Calu3 (cell line): ENCODE results near the gene LAMA2. TPM values are rescaled to one million over a fixed set of nuclear protein-coding genes. Genes with fewer than 3 reads are reported as not detected.
A peak's percentile ranks its signal among the peaks of the same experiment; 100 is the strongest.

Experiments used
- BruUV-seq: library from RNA; stranded (reverse); fragments of 400-500 nt; replicated peaks from 2 replicates; lab custom pipeline; 2021; lab: Mats Ljungman, UMichigan
- CTCF ChIA-PET: fragments of 300-600 bp; sonication (Branson Sonifier 250); formaldehyde crosslinking; loops from one replicate; lab custom pipeline; 2022; ENCODE audit warnings: antibody characterized with exemption; lab: Charles Lee
- DNase-seq: peaks from one replicate; pipeline ENCODE4 v3.0.0; 2022
- H3K27ac Mint-ChIP-seq: one replicate; pipeline ENCODE4 v1.8.0; 2022; ENCODE audit warnings: mixed read lengths; ENCODE audit not compliant: unreplicated experiment
- H3K27me3 Mint-ChIP-seq: one replicate; pipeline ENCODE4 v1.8.0; 2022; ENCODE audit warnings: mixed read lengths; ENCODE audit not compliant: unreplicated experiment
- H3K36me3 Mint-ChIP-seq: one replicate; pipeline ENCODE4 v1.8.0; 2022; ENCODE audit warnings: mild to moderate bottlenecking, moderate library complexity, mixed read lengths; ENCODE audit not compliant: insufficient read depth, unreplicated experiment
- H3K4me1 Mint-ChIP-seq: one replicate; pipeline ENCODE4 v1.8.0; 2022; ENCODE audit warnings: mild to moderate bottlenecking, low read depth, mixed read lengths; ENCODE audit not compliant: unreplicated experiment
- H3K4me3 Mint-ChIP-seq: one replicate; pipeline ENCODE4 v1.8.0; 2022; ENCODE audit warnings: mild to moderate bottlenecking, low read depth, moderate library complexity, mixed read lengths; ENCODE audit not compliant: unreplicated experiment
- H3K9me3 Mint-ChIP-seq: one replicate; pipeline ENCODE4 v1.8.0; 2022; ENCODE audit warnings: low read depth, mixed read lengths; ENCODE audit not compliant: unreplicated experiment
- intact Hi-C: fragments of 100-400 bp; cut with micrococcal nuclease; formaldehyde crosslinking; loops from one replicate; pipeline ENCODE4 v1.10.0; 2022; ENCODE audit not compliant: unreplicated experiment
- total RNA-seq: library from RNA; stranded (reverse); gene quantifications from 2 replicates; pipeline ENCODE4 v1.2.3, GENCODE V29; 2022
- TF ChIP-seq, protein P1 (sequence below): fragments of 200-600 bp; IDR thresholded peaks from one replicate; pipeline ENCODE4 v1.8.0; 2022; ENCODE audit warnings: antibody characterized with exemption; ENCODE audit not compliant: unreplicated experiment

The LAMA2 gene
- total RNA-seq, 1 experiment from 2014 or later, result 0.80 TPM

GRCh38 chr6:129493354-129493902, 610.5 kb downstream of the LAMA2 start:
- TF ChIP-seq, protein P1, sequence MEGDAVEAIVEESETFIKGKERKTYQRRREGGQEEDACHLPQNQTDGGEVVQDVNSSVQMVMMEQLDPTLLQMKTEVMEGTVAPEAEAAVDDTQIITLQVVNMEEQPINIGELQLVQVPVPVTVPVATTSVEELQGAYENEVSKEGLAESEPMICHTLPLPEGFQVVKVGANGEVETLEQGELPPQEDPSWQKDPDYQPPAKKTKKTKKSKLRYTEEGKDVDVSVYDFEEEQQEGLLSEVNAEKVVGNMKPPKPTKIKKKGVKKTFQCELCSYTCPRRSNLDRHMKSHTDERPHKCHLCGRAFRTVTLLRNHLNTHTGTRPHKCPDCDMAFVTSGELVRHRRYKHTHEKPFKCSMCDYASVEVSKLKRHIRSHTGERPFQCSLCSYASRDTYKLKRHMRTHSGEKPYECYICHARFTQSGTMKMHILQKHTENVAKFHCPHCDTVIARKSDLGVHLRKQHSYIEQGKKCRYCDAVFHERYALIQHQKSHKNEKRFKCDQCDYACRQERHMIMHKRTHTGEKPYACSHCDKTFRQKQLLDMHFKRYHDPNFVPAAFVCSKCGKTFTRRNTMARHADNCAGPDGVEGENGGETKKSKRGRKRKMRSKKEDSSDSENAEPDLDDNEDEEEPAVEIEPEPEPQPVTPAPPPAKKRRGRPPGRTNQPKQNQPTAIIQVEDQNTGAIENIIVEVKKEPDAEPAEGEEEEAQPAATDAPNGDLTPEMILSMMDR, result no peak
- H3K4me1 Mint-ChIP-seq, result peaks cover 70% of the 10 kb centered on the region
- CTCF ChIA-PET, result no interaction called here
- peaks cover 35% of the 10 kb centered on the region for H3K36me3 Mint-ChIP-seq
- no peaks in the 10 kb centered on the region for H3K9me3 Mint-ChIP-seq
- no peak for DNase-seq
- peak overlapping the region; percentile 94 for H3K27ac Mint-ChIP-seq
- no TSS peak for BruUV-seq
- no peak overlapping the region for H3K4me3 Mint-ChIP-seq
- intact Hi-C loops, result no loop called here
- H3K27me3 Mint-ChIP-seq, result no peaks in the 10 kb centered on the region

- TF ChIP-seq, protein P1, result no peak
- BruUV-seq, result no TSS peak
- Mint-ChIP-seq H3K4me1 (peaks cover 73% of the 10 kb centered on the region), H3K27ac (peak overlapping the region; percentile 94), H3K9me3 (no peaks in the 10 kb centered on the region), H3K36me3 (peaks cover 41% of the 10 kb centered on the region), H3K4me3 (no peak overlapping the region), H3K27me3 (no peaks in the 10 kb centered on the region)
- no peak for DNase-seq
- intact Hi-C loops, result no loop called here
- CTCF ChIA-PET, result interaction anchor here (0.6 kb wide), 1 partner anchor 52 kb away, joined by 3 read pairs; no protein-coding TSS in a partner anchor
Observed at GRCh38 chr6:129494099-129494498, 611.2 kb downstream of the LAMA2 start.

- TF ChIP-seq, protein P1, result no peak
- H3K27me3 Mint-ChIP-seq, result no peaks in the 10 kb centered on the region
- no TSS peak for BruUV-seq
- peaks cover 73% of the 10 kb centered on the region for H3K4me1 Mint-ChIP-seq
- H3K9me3 Mint-ChIP-seq, result no peaks in the 10 kb centered on the region
- no peak overlapping the region for H3K4me3 Mint-ChIP-seq
- no peak for DNase-seq
- H3K27ac Mint-ChIP-seq, result peak overlapping the region; percentile 81
- intact Hi-C loops, result no loop called here
- peaks cover 42% of the 10 kb centered on the region for H3K36me3 Mint-ChIP-seq
- CTCF ChIA-PET, result interaction anchor here (0.6 kb wide), 1 partner anchor 52 kb away, joined by 3 read pairs; no protein-coding TSS in a partner anchor
Observed at GRCh38 chr6:129494586-129494985, 611.6 kb downstream of the LAMA2 start.

DNA sequence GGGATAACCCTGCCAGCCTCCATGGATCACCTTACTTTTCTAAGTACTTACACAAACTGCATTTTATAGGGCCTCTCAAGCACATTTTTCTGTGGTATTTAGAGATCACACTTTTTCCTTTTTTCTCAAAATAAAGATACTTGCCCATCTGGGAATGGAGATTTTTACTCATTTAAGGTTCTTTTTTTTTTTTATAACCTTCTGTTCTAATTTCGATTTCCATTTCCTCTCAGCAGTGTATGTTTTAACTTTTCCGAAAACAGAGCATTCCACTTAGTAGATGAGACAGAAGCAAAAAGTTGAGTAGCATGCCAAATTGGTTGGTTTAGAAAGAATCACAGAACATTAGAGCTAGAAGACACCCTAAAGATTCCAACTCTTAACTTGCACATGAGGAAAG, 612.7 kb downstream of the LAMA2 start:
- peaks cover 41% of the 10 kb centered on the region for H3K36me3 Mint-ChIP-seq
- CTCF ChIA-PET, result no interaction called here

More for the DNA sequence above, 612.7 kb downstream of the LAMA2 start:
- BruUV-seq, result no TSS peak
- intact Hi-C loops, result no loop called here
- TF ChIP-seq, protein P1, result no peak
- peak overlapping the region; percentile 81 for H3K27ac Mint-ChIP-seq
- H3K4me3 Mint-ChIP-seq, result no peak overlapping the region
- peaks cover 64% of the 10 kb centered on the region for H3K4me1 Mint-ChIP-seq
- H3K9me3 Mint-ChIP-seq, result no peaks in the 10 kb centered on the region
- H3K27me3 Mint-ChIP-seq, result no peaks in the 10 kb centered on the region
- DNase-seq, result no peak
